ENCODE data around the gene MINDY2.
"Not testable (repeated sequence)": the region's sequence is repeated elsewhere in the genome, so short reads cannot be mapped to it uniquely, and the experiment has no call there.

MINDY2 gene

DNA sequence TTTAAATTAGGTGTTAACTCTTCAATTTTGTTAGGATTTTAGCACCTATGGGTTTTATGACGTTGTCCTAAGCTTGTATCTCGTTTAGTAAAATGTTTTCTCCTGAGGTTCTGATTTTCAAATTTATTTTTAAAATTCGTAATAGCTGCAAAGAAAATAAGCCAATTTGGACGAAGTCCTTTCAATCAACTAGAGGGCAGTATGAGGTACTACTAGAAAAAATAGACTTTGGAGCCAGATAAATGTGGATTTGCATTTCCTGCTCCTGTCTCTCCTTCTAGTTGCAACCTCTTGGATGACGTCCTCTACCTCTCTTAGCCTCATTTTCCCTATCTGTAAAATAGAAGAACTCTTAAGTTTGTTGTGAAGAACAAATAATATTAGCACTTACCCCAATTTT is 81.2 kb downstream of the MINDY2 start:
- no peak overlapping the region for H3K4me3 ChIP-seq (ENCODE audit: low read depth, low read length)
- TF ChIP-seq, protein P1, sequence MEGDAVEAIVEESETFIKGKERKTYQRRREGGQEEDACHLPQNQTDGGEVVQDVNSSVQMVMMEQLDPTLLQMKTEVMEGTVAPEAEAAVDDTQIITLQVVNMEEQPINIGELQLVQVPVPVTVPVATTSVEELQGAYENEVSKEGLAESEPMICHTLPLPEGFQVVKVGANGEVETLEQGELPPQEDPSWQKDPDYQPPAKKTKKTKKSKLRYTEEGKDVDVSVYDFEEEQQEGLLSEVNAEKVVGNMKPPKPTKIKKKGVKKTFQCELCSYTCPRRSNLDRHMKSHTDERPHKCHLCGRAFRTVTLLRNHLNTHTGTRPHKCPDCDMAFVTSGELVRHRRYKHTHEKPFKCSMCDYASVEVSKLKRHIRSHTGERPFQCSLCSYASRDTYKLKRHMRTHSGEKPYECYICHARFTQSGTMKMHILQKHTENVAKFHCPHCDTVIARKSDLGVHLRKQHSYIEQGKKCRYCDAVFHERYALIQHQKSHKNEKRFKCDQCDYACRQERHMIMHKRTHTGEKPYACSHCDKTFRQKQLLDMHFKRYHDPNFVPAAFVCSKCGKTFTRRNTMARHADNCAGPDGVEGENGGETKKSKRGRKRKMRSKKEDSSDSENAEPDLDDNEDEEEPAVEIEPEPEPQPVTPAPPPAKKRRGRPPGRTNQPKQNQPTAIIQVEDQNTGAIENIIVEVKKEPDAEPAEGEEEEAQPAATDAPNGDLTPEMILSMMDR (conservative IDR thresholded peaks at IDR 0.05; ENCODE audit: low read depth, low read length), result peak; percentile 23
- peak; percentile 27 for DNase-seq (ENCODE audit: low read depth)

DNA sequence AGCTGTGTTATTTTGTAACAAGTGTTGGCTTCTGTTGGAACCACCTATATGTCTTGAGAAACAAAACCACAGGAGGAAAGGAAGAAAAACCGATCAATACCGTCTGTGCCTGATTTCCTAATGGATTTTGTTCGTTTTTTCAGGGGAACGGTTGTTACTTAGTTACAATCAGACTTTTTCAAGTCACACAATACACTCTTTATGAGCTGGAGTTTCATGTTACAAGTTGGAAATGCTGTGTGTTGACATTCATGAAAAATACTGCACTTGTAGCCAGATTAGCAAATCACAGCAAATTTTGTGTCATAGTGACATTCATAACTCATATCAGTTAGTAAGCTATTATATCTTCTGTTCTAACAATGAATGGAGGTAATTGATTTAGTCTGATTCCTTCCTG is 83.5 kb downstream of the MINDY2 start:
- TF ChIP-seq, protein P1 (conservative IDR thresholded peaks at IDR 0.05; ENCODE audit: low read depth, low read length), result no peak
- H3K4me3 ChIP-seq (ENCODE audit: low read depth, low read length), result no peak overlapping the region
- DNase-seq (ENCODE audit: low read depth), result no peak

DNA sequence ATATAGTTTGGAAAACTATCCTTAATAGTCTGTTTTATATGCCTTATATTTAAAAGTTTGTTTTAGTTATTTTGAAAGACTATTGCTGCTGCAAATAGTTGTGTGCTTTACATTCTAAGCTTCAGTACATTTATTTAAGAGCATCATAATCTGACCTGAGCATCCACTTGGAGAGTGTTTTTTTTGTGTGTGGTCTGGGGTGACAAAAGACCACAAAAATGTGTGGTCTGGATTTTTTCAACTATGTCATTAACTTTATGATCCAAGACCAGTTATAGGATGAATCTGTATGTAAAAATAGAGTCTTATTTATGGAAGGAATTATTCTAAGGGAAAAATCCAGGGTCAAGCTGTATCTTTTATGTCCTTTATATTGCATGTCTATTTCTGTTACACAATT is 85.0 kb downstream of the MINDY2 start:
- TF ChIP-seq, protein P1 (conservative IDR thresholded peaks at IDR 0.05; ENCODE audit: low read depth, low read length), result no peak
- H3K4me3 ChIP-seq (ENCODE audit: low read depth, low read length), result no peak overlapping the region
- DNase-seq (ENCODE audit: low read depth), result peak; percentile 54

DNA sequence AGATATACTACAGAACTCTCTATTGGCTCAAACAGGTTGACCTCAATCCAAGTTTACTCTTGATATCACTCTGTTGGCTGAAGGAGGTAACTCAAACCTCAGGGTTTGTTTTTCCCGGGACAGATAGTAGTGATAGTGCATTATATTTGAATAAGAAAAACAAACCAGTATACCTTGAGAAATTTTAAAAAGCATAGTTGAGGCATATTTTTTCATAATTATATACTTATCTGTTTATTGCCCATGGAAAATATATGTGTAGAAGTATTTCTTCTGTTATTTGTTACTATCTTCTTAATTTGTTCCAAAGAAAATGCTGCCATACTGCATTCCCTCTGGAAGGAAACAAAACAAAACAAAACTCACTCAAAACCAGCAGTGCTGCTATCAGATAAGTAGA is 85.5 kb downstream of the MINDY2 start:
- not testable (repeated sequence) for H3K4me3 ChIP-seq (ENCODE audit: low read depth, low read length); DNase-seq (ENCODE audit: low read depth)

DNA sequence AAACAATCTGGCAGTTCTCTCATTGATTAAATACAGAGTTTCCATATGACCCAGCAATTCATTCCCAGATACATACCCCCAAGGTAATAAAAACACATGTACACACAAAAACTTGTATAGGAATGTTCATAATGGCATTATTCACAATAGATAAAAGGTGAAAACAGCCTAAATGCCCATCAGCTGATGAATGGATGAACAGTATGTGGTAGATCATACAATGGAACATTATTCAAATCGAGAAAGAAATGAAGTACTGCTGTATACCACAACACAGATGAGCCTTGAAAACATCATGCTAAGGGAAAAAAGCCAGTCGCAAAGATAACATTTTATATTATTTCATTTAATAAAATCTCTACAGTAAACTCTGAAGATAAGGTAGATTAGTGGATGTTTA is 91.2 kb downstream of the MINDY2 start:
- TF ChIP-seq, protein P1 (conservative IDR thresholded peaks at IDR 0.05; ENCODE audit: low read depth, low read length), result no peak
- no peak for DNase-seq (ENCODE audit: low read depth)
- H3K4me3 ChIP-seq (ENCODE audit: low read depth, low read length), result no peak overlapping the region

DNA sequence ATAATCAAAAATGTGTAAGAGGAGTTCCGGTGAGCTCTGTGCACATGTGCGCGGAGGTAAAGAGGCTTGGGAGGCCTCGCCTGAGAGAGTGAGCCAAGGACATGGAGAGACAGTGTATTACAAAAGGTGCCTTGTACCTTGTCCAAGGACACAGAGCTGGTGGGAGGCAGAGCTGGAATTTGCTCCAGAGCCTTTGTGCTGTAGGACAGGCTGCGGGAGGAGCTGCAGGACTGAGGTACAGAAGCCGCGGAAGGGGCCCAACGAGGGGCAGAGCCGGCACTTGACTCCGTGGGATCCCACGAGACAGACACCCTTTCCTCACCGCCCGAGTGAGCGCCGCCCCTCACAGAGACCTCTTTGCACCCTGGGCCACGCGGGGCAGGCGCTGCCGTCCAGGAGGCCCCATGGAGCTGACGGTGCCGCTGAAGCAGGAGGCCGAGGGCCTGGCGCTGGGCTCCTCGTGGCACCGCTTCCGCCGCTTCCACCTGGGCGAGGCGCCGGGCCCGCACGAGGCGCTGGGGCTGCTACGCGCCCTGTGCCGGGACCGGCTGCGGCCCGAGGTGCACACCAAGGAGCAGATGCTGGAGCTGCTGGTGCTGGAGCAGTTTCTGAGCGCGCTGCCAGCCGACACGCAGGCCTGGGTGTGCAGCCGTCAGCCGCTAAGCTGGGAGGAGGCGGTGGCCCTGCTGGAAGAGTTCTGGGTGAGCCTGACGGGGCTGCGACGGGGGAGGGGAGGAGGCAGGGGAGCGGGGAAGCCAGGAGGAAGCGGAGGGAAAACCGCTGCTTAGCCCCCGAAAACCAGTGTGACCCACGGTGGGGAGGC is 93.7 kb downstream of the MINDY2 start:
- peak overlapping the region; percentile 54 for H3K4me3 ChIP-seq (ENCODE audit: low read depth, low read length)
- TF ChIP-seq, protein P1 (conservative IDR thresholded peaks at IDR 0.05; ENCODE audit: low read depth, low read length), result no peak
- peak; percentile 45 for DNase-seq (ENCODE audit: low read depth)

DNA sequence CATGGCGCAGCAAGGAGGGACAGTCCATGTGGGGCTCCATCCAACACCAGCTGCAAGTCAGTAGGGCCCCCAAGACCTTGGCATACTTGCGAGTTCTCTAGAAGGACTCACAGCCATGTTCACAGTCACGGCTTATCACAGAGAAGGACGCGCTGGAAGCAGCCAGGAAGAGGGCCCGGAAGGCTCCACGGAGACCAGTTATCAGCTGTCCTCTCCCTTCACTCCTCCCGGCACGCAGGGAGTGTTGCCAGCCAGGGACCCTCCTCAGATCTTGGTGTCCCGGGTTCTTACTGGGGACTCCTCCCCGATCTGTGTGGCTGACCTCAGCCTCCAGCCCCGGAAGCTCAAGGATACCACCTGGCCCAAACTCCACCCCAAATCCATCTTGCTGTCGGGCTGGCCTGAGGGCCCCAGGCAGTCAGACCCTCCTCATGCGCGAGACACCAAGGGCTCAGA is 94.4 kb downstream of the MINDY2 start:
- no peak for DNase-seq (ENCODE audit: low read depth)
- peak overlapping the region; percentile 54 for H3K4me3 ChIP-seq (ENCODE audit: low read depth, low read length)
- TF ChIP-seq, protein P1 (conservative IDR thresholded peaks at IDR 0.05; ENCODE audit: low read depth, low read length), result no peak

All from choroid plexus epithelial cell (primary cell).